ENCODE measurements around the gene MBLAC1.
A peak's percentile ranks its signal among the peaks of the same experiment; 100 is the strongest.

Gene MBLAC1

DNA sequence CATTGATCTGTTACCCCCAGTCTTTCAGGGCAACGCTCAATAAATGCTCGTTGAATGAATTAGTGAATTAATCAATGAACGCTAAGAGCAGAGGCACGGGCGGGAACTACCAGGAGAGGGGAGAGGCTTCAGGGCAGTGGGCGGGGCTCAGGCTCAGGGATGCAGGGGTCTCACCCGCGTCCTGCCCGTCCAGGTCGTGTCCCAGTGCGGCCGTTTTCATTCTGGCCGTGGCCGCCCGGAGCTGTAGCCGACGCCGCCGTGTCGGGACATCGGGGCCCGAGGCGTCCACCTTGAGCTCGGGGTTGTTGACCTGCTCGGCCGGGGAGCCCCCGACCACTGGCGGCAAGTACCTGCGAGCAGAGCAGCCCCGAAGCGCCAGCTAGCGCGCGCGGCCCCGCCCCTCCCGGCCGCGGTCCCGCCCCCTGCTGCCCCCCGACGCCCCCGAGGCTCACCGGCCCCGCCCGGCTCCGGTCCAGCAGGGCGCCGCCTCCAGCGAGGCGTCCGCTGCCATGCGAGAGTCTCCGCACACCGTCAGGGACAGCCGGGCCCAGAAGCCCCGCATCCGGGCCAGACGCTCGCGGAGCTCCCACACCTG, 44.4 kb downstream of the MBLAC1 start:
- DNase-seq (ENCODE audit: low read depth in 3 of 3): no peak

GRCh38 chr7:100171840-100172239, 45.1 kb downstream of the MBLAC1 start:
- DNase-seq (ENCODE audit: low read depth in 3 of 3): no peak

DNA sequence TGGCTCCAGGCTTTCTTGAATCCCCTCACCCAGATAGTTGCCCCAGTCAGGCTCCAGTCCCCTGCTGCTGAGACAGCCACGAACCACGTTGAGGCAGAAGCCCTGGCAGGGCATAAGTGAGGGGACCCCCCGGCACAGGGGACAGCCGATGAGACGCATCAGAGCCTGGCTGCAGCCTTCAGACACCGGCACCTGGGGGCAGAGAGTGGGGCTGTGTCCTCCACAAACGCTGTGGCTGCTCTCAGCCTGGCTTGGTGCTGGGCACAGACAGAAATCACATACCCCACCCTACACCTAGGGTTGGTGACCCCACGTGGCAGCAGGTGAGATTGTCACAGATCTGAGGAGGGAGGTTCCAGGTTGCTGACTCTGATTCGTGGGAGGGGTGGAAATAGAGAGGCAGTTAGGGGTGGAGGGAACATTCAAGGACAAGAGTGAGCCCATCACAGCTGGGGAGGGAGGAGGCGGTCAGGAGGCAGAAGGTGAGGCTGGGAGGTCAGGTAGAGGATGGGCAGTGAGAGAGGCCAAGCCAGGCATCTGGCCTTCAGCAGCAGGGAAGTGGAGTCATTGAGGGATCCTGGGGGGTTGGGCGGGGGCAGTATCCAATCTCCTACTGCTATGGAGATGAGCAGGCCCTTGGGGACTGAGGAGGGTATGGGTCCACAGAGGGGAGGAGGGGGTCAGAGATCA, 47.2 kb downstream of the MBLAC1 start:
- no peak for DNase-seq (ENCODE audit: low read depth in 3 of 3)

GRCh38 chr7:100174582-100174981, 47.8 kb downstream of the MBLAC1 start:
- DNase-seq (ENCODE audit: low read depth in 3 of 3): no peak

DNA sequence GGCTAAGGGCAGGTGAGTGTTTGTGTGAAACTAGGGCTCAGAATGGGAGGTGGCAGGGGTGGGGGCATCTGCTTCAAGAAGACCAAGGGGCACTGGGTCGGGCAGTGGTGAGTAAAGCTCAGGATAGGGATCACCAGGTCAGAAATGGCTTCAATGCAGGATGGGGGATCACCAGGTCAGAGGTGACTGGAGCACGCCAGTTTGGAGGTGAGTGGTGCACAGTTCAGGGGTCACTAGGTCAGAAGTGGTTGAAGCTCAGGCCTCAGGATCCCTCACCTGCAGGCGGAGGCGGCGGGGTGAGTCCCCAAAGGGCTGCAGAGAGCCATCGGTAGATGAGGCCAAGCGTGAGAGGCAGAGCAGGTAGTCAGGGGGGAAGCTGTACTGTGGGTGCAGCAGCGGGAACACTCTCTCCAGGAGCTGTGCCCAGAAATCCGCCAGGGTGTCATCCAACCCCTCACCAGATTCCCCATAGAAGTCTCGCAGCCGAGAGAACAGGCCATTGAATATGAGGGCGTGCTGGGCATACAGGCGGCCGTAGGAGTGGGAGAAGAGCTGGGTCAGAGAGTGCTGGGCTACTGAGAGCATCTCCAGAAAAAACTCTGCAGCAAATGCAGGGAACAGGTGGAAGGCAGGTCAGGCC, 48.6 kb downstream of the MBLAC1 start:
- DNase-seq (ENCODE audit: low read depth in 3 of 3): no peak

GRCh38 chr7:100176096-100177044, 49.6 kb downstream of the MBLAC1 start:
- DNase-seq (ENCODE audit: low read depth in 3 of 3): no peak

DNA sequence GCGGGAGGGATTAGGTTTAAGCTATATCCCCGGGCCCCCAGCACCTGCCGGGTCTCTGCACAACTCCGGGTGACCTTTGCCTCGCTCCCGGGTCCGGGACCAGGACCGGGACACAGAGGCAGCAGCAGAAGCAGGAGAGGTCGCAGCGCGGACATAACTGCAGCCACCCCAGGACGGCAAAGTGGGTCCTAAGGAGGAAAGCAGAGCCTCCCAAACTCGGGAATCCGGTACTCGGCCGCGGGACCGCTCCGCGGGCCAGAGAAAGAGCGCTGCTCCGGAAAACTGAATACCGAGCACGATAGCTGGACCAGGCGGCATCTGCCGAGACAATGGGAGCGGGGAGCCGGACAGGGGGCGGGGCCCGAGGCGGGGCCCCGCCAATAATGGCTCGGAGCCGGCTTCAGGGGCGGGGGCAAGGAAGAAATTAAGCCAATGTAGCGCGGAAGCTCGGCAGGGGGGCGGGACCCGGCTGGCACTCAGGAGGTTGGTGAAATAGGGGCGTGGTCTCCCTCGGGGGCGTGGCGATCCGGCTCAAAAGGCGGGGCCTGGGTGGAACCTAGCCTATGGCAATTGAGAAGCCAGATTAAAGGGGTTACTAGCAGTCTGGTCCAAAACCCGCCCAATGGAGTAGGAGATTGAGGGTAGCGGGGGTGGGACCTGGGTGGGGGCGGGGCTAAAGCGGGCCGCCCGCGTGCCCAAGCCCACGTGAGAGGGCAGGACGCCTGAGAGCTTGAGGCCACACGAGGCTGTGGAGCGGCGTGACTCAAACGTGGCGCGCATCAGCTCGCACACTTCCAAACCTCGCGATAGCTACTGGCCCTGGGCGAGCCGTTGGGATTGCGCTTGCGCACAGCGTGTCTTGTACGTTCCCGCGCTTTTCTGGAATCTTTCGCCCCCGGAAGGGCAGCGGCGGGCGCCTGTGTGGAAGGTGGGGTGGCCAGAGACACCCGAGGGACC, 50.6 kb downstream of the MBLAC1 start, which contains the start of the genes GPC2 and STAG3:
Gene GPC2 (minus strand): TSS at position 337 of the 957 bp plus-strand sequence. CDS start 182 bp downstream, at position 155.
Gene STAG3 (plus strand): TSS at position 874 of the 957 bp plus-strand sequence. CDS start 2,639 bp downstream, outside the sequence.
- DNase-seq (ENCODE audit: low read depth in 3 of 3): peak; percentile 96 to 98 (median 97)

All from stimulated activated CD4-positive, alpha-beta T cell treated with anti-CD3 and anti-CD28 coated beads, TNF-alpha, amount 100 ng/mL, for 4 hours (primary cell).